Fibroblast of lung (primary cell): Measurements from ENCODE around the gene DUSP8.
"Not testable (repeated sequence)": the region's sequence is repeated elsewhere in the genome, so short reads cannot be mapped to it uniquely, and the experiment has no call there.

Experiments used
- CTCF ChIP-seq, 2 donors: IDR thresholded peaks in 1 of 2; conservative IDR thresholded peaks in 1 of 2; 1 replicate in 1 of 2; 2 replicates in 1 of 2; pipeline ENCODE4 v1.5.1; 2011 to 2012; ENCODE audit warnings: low read length in 2 of 2, control low read depth in 1 of 2, inconsistent platforms in 1 of 2, low read depth in 1 of 2, mild to moderate bottlenecking in 1 of 2
- EZH2 ChIP-seq: IDR thresholded peaks from 2 replicates; pipeline ENCODE4 v1.5.1; 2012; ENCODE audit warnings: low read length, control low read depth, mild to moderate bottlenecking; ENCODE audit errors: missing control alignments

- TF ChIP-seq CTCF (conservative IDR thresholded peaks at IDR 0.05 in 1 of 2, IDR thresholded peaks at IDR 0.05 in 1 of 2; ENCODE audit: low read depth in 1 of 2, low read length in 2 of 2); EZH2: not testable (repeated sequence)
Observed at GRCh38 chr11:1575756-1576155, 3.7 kb upstream of the DUSP8 start.
